Activated CD4-positive, alpha-beta T cell treated with anti-CD3 and anti-CD28 coated beads for 48 hours (primary cell): Measurements from ENCODE around the gene TGFBR3.

Experiments
- DNase-seq: peaks from one replicate; pipeline ENCODE4 v3.0.0-alpha.2; 2020

TGFBR3 gene

DNA sequence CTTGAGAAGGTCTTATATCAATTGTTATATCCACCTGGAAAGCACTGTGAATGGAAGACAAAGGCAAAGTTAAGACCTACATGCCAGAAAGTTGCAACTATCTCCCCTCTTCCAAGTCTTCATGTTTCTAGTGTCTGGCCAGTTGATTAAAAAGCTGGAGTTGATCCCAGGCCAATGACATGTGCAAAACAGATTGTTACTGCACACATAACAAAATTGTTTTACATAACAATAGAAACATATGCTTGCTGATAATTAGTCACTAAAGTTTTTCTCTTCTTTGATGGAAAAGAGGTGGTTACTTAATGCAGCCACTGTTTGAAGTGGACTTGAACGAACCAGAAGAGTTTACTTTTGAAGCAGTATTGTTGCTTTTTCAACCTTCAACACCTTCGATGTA lies 158.2 kb downstream of the TGFBR3 start:
- no peak for DNase-seq

- DNase-seq: no peak
These were observed 159.8 kb downstream of the TGFBR3 start for GRCh38 chr1:91725989-91726721.

DNA sequence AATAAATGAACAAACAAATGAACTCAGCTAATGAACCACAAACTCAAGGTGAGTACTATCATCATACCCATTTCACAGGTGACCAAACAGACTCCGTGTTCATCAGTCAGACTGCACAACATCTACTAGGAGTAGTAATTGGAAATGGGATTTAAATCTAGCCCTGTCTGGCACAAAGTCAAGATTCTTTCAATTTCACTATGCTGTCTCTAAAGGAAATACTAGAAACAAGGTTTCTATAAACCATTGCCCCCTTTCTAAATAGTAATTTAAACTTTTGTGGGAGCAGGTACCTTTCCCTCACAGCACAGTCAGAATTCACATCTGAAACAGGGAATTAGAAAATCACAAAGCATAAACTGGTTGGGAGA lies 160.3 kb downstream of the TGFBR3 start:
- no peak for DNase-seq

DNA sequence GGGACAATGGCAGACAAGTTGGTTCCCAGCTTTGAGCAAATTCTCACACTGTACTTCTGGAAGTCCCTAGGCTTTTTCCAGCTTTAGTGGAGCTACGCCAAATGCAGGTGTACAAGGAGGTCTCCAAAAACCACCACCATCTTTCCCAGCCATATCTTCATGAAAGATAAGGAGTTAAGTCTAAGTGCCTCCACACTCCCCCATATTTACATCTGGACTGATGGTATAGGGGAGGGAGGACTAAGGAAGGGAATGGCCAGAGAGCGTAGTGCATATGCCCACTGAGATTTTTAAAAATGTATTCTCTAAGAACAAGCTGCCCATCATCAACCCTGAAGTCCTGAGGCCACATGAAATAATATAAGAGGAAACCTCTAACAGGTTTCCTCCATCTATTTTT lies 161.3 kb downstream of the TGFBR3 start:
- DNase-seq: no peak

GRCh38 chr1:91724231-91724630 lies 161.7 kb downstream of the TGFBR3 start:
- no peak for DNase-seq

DNA sequence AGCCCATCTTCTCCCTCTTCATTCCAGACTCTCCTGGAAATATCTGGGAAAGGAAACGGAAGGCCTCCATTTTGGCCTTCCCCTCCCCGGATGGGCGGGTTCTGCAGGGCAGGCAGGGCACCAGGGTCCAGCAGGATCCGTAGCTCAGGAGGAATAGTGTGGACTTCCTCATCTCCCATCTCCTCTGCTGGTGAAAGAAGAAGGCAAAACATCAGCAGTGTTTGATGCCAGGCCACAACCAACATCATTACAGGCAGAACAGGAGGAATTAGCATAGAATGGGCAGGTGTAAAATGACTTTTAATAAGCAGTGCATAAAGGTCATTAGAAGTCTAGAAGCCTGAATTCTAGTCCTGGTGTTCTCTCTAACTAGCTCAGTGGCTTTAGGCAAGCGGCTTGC lies 165.9 kb downstream of the TGFBR3 start:
- DNase-seq: no peak

DNA sequence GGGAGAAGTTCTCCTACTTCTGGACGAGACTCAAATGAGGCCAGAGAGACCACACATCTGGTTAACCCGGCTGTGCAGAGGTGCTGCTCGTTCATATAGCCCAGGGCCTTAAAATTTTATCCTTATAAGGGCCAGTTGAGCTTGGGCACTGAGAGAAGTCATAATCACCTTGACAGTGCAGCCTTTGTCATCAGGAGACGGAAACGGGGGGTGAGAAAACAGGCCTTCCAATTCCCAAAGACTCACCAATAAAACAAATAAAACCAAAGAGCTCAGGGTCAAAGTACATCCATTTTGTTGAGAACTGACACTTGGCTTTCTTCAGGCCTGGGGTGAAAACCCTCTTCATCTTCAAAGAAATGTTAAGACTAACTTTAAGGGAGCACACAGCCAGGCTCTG lies 167.1 kb downstream of the TGFBR3 start:
- no peak for DNase-seq

- no peak for DNase-seq
These were observed 167.6 kb downstream of the TGFBR3 start for GRCh38 chr1:91718368-91718767.

GRCh38 chr1:91717839-91718238 lies 168.1 kb downstream of the TGFBR3 start:
- no peak for DNase-seq

- DNase-seq: no peak
These were observed 169.6 kb downstream of the TGFBR3 start for GRCh38 chr1:91716339-91716738.

- DNase-seq: no peak
These were observed 170.4 kb downstream of the TGFBR3 start for GRCh38 chr1:91715416-91716000.

- DNase-seq: no peak
These were observed 171.0 kb downstream of the TGFBR3 start for GRCh38 chr1:91714867-91715381.

GRCh38 chr1:91712981-91713841 lies 172.7 kb downstream of the TGFBR3 start:
- DNase-seq: peak; percentile 65

GRCh38 chr1:91712393-91712792 lies 173.6 kb downstream of the TGFBR3 start:
- no peak for DNase-seq

GRCh38 chr1:91711504-91712247 lies 174.3 kb downstream of the TGFBR3 start:
- DNase-seq: no peak

DNA sequence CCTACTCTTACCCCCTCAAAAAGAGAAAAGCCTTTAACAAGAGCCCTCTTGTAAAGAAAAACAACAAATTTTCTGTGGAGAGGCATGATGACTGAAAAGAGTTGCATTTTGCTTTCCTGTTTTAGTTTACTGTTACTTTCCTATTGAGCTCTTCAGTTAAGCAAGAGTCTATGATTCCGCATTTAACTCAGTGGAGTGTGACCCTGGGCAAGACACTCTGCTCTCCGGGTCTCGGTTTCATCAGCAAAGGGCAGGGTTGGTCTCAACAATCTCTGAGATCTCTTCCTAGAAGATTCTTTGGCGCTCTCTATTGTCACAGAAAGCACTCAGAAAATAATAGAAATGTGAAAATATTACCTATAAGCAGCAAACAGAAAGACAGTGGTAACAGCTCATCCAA lies 175.7 kb downstream of the TGFBR3 start:
- DNase-seq: no peak

GRCh38 chr1:91708691-91709090 lies 177.3 kb downstream of the TGFBR3 start:
- DNase-seq: no peak

GRCh38 chr1:91707890-91708218 lies 178.1 kb downstream of the TGFBR3 start:
- DNase-seq: no peak

DNA sequence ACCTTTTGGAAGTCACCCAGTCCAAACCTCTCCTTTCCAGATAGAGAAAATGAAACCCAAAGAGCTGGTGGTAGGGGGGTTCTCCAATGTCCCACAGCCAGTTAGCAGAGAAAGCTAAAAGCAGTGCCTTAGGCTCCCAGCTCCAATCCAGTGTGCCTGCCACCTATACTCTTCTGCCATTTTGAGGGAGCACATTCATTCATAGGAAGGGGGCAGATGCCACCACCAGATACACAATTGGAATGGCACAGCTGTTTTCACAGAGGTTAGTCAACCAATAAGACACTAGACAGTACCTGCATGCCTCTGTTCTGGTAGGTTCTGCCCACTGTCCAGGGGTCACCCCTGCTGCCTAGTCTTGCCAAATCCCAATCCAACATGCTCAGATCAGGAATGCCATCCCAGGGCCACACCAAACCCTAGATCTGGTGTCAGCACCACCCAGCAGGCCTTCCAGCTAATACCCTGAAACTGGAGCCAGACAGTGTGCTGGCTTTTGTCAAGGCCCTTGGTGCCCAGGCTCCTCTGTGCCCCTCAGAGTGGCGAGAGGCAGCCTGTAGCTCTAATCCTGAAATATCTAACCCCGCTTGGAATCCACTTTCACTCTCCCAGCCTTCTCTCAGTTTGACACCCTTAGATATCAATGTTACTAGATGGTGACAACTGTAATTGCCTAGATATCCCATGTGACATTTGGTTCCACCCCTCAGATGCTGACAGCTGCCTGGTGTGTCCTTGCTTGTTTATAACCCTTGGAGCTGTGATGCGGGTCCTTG lies 178.6 kb downstream of the TGFBR3 start:
- DNase-seq: no peak

DNA sequence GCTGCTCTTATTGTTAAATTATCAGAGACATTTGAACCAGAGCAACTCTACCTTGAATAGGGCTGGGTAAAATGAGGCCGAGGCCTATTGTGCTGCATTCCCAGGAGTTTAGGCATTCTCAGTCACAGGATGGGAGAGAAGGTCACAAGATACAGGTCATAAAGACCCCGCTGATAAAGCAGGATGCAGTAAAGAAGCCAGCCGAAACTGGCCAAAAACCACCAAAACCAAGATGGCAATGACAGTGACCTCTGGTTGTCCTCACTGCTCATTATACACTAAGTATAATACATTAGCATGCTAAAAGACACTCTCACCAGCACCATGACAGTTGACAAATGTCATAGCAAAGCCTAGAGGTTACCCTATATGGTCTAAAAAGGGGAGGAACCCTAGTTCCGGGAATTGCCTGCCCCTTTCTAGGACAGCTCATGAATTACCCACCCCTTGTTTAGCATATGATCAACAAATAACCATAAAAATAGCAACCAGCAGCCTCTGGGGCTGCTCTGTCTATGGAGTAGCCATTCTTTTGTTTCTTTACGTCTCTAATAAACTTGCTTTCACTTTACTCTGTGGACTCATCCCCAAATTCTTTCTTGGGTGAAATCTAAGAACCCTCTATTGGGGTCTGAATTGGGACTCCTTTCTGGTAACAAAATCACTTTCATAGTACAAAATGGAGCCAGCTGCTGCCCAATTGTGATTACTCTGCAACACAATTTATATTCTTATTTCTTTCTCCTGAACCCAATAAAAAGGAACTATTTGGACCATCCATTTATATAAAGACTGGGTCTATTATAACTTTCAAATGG lies 179.6 kb downstream of the TGFBR3 start:
- no peak for DNase-seq

DNA sequence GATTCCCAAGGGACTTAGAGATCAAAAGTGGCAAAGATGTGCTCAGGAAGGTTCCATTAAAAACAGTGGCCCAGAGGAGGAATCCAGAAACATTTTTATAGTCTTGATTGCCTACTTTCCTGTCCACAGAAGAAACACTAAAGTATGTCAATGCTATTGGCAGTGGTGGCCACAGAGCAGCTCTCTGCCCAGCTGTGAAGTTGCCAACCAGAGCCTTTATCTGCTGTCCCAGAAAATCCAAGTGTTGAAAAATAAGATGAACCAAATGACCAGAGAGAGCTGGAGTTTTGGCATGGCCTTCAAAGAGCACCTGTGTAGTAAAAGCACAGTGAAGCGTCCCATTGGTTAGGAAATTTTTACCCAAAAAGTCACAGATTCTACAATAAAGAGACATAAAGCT lies 181.2 kb downstream of the TGFBR3 start:
- no peak for DNase-seq
